Right ventricle myocardium superior (tissue), 1 donor: ENCODE measurements around the gene PLAU. TPM values are rescaled to one million over a fixed set of nuclear protein-coding genes. Genes with fewer than 3 reads are reported as not detected.
"Not testable (repeated sequence)": the region's sequence is repeated elsewhere in the genome, so short reads cannot be mapped to it uniquely, and the experiment has no call there.

ENCODE experiments used
- ATAC-seq: fragments of 200-7000 bp; cut with Tn5 transposase; one replicate; pipeline ENCODE4 v1.9.1; 2020; ENCODE audit warnings: mild to moderate bottlenecking; ENCODE audit not compliant: poor library complexity
- DNase-seq: peaks from one replicate; pipeline ENCODE4 v3.0.0-alpha.2; 2020
- intact Hi-C: fragments of 100-400 bp; cut with DNase I; formaldehyde crosslinking; loops from one replicate; pipeline ENCODE4 v1.11.2; 2022
- total RNA-seq: library from RNA; stranded (reverse); fragmentation: NEBNext Ultra II Directional; extraction: Animal tissue kit (Norgen Biotek cat#: 25700); gene quantifications from one replicate; pipeline ENCODE4 v1.2.1, GENCODE V29; 2021
- donor health status: DM: no; HTN: yes; CAD: no; lungs with severe emphysema.

PLAU gene
- total RNA-seq, 1 donor from 2014 or later, result 7.5 TPM

DNA sequence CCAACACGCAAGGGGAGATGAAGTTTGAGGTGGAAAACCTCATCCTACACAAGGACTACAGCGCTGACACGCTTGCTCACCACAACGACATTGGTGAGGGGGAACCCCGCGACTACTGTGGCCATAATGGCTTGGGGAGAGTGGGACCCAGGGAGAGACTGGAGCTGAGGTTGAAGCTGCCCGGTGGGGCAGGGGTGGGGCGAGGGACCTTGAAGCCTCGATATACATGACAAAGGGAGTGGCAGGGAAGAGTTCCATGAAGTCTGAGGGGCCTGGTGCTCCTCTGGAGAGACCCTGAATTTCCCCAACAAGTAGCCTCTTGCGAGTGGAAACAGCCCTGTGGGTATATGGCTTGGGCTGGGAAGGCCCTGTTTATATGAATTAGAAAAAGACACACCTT, 3.1 kb downstream of the PLAU start:
- intact Hi-C loops, result no loop called here
- no peak for DNase-seq
- no peak for ATAC-seq

DNA sequence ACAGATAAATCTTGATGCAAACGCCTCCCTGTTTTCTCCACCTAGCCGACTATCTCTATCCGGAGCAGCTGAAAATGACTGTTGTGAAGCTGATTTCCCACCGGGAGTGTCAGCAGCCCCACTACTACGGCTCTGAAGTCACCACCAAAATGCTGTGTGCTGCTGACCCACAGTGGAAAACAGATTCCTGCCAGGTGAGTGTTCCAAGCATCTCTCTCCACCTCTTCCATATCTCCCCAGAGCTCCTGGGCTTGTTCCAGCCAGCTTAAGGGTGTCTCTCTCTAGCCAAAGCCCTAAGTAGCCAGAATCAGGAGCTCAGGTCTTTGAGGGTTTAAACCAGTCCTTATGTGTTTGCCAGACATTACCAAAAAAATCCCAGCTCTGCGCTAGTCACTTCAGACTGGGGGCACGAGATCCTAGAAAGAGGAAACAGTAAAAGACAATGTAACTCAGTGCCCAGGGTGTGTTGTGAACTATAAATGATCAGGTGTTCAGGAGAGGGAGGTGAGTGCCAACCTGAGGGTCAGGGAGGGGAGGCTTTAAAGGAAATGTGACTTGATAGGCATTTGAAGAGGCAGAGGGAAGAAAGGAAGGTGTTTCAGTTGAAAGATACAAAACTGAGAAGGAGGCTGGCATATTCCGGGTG, 4.4 kb downstream of the PLAU start:
- intact Hi-C loops, result no loop called here
- no peak for DNase-seq
- no peak for ATAC-seq

DNA sequence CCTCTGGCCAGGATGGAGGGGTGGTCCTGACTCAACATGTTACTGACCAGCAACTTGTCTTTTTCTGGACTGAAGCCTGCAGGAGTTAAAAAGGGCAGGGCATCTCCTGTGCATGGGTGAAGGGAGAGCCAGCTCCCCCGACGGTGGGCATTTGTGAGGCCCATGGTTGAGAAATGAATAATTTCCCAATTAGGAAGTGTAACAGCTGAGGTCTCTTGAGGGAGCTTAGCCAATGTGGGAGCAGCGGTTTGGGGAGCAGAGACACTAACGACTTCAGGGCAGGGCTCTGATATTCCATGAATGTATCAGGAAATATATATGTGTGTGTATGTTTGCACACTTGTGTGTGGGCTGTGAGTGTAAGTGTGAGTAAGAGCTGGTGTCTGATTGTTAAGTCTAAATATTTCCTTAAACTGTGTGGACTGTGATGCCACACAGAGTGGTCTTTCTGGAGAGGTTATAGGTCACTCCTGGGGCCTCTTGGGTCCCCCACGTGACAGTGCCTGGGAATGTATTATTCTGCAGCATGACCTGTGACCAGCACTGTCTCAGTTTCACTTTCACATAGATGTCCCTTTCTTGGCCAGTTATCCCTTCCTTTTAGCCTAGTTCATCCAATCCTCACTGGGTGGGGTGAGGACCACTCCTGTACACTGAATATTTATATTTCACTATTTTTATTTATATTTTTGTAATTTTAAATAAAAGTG, 6.0 kb downstream of the PLAU start:
- intact Hi-C loops, result no loop called here
- peak; percentile 36 for ATAC-seq
- DNase-seq, result no peak

DNA sequence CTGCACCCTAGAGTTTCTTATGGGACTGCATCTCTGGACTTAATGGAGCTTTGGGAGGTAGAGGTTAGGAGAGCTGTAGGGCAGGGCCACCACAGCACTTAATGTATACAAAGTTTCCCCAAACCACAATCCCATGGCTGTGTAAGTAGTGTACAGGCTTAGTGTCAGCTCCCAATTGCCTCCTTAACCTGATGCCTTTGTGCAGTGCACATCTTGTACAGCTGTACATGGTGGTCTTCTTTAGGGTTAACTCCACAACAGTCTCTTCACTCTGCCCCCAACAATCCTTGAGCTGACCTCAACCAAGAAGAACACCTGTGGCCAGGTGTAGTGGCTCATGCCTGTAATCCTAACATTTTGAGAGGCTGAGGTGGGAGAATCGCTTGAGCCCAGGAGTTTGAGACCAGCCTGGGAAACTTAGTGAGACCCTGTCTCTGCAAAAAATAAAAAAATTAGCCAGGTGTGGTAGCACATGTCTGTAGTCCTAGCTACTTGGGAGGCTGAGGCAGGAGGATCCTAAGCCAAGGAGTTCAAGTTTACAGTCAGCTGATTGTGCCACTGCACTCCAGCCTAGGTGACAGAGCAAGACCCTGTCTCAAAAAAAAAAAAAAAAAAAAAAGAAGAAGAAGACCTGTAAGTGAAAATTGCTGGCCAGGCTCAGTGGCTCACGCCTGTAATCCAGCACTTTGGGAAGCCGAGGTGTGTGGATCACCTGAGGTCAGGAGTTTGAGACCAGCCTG, 6.8 kb downstream of the PLAU start:
- intact Hi-C loops, result no loop called here
- DNase-seq (no peak), ATAC-seq (no peak)

DNA sequence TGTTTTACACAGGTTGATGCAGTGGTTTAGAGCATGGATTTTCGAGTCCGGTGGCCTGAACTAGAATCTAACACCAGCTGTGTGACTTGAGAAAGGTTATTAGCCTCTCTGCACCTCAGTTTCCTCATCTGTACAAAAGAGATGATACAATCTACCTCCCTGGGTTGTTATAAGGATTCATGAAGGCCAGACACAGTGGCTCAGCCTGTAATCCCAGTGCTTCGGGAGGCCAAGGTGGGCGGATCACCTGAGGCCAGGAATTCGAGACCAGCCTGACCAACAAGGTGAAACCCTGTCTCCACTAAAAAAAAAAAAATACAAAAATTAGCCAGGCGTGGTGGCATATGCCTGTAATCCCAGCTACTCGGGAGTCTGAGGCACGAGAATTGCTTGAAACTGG, 8.5 kb downstream of the PLAU start:
- DNase-seq, intact Hi-C loops, ATAC-seq: not testable (repeated sequence)

DNA sequence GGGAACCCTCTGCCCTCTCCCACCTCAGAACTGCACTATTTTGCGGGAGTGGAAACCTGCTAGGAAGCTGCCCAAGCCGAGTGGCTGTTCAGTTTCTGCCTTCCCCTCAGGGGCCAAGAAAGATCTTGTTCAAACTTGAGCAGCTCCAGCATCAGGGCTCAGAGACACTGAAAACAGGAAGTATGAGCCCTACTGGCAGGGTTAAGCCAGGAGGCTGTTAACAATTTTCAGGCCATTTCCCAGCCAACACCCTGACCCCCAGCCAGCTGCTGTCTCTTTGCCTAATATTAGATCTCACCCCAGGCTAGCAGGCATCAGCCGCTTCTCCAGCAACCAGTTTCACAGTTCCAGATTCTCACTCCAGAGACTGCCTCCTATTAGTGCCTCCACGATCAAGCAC, 9.2 kb downstream of the PLAU start:
- DNase-seq (peak; percentile 76), ATAC-seq (peak; percentile 90)
- intact Hi-C loops, result no loop called here

DNA sequence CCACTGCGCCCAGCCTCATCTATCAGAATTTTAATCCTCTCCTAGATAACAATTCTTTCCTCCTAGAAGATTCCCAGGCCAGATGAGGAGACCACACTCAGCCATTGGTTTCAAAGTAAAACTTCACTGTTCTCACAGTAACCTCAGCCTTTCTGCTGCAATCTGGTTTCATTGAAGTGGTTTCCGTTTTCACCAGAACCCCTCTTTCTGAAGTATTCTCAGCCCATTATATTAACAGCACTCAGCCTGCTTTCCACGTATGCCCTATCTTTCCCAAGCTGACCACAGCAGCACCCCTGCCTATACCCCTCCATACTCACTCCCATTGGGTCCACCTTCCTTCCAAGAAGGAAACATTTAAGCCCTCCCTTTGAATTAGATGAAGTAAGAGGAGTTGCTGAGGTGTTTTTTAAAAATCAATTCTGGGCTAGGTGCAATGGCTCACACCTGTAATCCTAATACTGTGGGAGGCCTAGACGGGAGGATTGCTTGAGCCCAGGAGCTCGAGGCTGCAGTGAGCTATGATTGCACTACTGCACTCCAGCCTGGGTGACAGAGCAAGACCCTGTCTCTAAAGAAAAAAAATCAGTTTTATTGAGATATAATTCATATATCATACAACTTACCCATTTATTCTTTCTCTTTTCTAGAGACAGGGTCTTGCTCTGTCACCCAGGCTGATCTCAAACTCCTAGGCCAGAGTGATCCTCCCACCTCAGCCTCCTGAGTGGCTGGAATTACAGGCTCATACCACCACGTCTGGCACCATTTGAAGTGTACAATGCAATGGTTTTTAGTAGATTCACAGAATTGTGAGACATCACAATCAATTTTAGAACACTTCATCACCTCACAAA, 11.3 kb downstream of the PLAU start:
- intact Hi-C loops, result no loop called here
- ATAC-seq (no peak), DNase-seq (no peak)

DNA sequence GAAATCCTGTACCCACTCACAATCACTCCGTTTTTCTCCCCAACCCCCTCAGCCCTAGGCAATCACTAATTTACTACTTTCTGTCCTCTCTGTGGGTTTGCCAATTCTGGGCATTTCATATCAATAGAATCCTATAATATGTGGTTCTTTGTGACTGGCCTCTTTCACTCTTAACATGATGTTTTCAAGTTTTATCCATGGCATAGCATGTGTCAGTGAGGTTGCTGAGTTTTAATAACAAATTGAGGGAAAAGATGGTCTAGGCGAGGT, 11.9 kb downstream of the PLAU start:
- intact Hi-C loops, result no loop called here
- DNase-seq (no peak), ATAC-seq (no peak)

DNA sequence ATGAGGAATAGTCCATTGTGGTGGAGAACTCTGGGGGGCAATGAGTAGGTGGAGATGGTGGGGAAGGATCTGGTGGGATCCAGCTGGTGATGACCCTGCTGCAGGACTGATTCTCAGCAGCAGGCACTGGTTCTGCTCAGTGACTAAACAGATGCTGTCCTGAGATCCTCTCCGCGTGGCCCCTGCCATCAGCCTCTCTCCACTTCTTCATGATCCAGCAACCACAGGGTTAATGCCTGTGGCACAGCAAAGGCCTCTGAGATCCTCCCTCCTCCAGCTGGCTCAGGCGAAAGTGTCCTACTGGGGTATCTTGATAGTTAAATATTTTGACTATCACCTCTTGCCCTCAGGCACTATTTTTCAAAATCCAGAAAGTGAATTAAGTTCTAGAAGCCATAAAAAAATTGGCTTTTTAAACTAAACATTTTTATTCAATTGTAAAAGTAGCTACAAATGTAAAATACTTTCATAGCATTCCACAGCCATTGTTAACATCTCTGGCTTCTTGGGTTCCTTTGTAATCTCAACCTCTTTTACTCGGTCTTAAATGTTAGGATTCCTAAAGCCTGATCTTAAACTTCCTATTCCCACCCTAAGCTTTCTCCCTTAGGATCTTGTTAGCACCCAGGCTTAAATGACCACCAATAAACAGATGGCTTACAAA, 13.1 kb downstream of the PLAU start:
- intact Hi-C loops, result no loop called here
- DNase-seq (no peak), ATAC-seq (no peak)

DNA sequence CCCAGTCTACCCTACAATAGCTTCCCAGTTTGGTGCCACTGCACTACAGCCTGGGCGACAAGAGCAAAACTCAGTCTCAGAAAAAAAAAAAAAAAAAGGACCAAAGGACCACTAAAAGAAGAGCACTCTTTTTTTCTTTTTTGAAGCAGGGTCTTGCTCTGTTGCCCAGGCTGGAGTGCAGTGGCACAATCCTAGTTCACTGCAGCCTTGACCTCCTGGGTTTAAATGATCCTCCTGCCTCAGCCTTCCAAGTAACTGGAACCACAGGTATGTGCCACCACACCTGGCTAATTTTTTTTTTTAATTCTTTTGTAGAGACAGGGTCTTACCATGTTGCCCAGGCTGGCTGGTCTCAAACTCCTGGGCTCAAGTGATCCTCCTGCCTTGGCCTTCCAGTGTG, 14.0 kb downstream of the PLAU start:
- intact Hi-C loops, result no loop called here
- ATAC-seq, result no peak

DNA sequence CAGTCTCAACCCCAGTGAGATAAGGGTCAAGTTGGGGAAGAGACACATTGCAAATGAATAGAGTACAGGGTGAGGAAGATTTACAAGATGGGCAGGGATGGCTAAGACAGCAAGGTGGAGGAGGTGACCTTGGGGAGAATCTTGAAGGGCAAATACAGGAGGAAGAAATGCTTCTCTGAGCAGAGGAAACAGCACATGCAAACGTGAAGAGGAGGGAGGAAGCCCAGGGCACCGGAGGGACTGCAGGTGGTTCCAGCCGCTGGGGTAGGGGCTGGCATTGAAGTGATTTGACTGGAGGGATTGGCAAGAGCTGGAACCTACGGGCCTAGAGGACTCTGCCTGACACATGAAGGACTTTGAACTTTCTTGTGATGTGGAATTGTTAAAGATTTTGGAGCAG, 14.6 kb downstream of the PLAU start:
- ATAC-seq, result no peak
- intact Hi-C loops, result no loop called here

More for the DNA sequence above, 14.0 kb downstream of the PLAU start:
- no peak for DNase-seq

DNA sequence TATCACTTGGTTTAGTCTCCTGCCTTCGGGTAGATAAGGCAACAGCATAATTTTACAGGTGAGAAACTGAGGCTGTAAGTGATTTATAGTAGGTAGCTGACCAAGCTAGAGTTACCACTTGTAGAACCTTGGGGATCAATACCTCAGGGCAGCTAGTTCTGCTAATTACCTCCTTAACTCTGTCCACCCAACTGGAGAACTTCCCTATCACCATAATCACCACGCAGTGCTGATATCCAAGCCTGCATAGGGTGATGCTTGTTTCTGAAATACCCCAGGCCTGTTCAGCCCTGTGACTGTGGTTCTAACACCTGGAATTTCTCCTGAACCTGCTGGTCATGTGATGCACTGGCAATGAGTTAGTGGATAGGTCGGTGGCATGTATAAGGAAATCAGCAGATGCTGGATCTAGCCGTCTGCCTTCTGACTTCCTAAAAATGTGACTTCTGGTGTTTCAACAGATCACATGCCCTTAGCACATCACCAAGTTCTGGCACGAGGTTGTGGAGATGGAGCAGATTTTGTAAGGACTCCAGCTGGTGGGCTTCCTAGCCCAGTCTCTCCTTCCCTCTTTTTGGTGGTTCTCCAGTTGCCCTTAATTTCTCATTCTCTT, 15.3 kb downstream of the PLAU start:
- DNase-seq, result no peak
- intact Hi-C loops, result no loop called here
- peak; percentile 55 for ATAC-seq

More for the DNA sequence above, 14.6 kb downstream of the PLAU start:
- DNase-seq, result no peak

DNA sequence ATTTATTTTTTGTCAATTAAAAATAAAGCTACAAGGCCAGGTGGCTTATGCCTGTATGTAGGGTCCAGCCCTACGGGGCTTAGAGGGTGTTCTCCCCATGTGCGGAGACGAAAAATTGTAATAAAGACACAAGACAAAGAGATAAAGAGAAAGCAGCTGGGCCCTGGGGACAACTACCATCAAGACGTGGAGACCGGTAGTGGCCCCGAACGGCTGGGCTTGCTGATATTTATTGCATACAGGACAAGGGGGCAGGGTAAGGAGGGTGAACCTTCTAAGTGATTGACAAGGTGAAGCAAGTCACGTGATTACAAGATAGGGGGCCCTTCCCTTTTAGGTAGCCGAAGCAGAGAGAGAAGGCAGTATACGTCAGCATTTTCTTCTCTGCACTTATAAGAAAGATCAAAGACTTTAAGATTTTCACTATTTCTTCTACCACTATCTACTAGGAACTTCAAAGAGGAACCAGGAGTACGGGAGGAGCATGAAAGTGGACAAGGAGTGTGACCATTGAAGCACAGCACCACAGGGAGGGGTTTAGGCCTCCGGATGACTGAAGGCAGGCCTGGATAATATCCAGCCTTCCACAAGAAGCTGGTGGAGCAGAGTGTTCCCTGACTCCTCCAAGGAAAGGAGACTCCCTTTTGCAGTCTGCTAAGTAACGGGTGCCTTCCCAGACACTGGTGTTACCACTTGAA, 19.8 kb downstream of the PLAU start:
- intact Hi-C loops, ATAC-seq: not testable (repeated sequence)

DNA sequence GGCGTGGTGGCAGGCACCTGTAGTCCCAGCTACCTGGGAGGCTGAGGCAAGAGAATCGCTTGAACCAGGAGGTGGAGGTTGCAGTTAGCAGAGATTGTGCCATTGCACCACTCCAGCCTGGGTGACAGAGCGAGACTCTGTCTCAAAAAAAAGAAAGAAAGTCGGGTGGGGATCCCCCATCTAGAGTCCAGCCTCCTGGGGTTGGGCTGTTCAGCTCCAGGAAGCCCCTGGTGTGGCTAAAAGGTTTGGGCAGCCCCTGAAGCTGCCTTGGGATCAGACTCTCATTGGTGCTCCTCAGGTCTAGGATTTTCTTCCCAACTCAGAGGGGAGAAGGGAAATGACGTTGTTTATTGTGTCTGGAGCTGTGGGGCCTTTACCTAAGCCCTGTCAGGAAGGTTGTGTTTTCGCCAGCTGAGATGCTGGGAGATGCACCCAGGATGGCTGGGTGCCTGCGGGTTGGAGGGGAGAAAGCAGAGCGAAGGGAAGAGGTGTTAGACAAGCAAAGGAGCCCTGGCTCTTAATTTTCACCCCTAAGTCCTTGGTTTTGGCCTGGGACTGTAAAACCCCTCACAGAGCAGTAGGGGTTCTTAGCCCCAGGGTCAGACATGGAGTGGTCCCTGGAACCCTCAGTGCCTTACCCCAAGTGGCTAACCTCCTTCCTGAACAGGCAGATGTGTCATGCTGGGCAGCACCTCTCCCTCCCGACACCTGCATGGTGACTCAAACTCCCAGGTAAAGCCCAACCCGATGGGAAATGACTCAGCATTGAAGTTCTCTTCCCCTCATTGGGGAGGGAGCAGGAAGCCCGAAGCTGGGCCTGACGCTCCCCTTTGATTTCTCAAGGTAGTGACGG, 21.1 kb downstream of the PLAU start:
- DNase-seq (no peak), ATAC-seq (no peak)
- intact Hi-C loops, result no loop called here

More for the DNA sequence above, 19.8 kb downstream of the PLAU start:
- DNase-seq, result not testable (repeated sequence)

DNA sequence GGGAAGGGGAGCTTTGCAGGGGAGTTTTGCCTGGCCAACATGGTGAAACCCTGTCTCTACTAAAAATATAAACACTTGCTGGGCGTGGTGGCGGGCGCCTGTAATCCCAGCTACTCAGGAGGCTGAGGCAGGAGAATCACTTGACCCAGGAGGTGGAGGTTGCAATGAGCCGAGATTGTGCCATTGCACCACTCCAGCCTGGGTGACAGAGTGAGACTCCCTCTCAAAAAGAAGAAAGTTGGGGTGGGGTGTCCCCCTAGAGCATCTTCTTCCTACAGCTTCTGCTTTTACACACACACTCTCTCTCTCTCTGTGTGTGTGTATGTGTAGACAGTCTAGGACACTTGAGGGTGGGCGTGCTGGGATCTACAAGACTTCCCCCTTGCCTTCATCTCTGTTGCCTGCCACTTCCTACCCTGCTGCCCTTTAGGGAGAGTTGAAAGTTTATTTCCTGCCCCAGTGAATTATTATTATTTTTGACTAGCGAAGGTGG, 21.7 kb downstream of the PLAU start:
- DNase-seq (no peak), ATAC-seq (no peak)
- intact Hi-C loops, result no loop called here

DNA sequence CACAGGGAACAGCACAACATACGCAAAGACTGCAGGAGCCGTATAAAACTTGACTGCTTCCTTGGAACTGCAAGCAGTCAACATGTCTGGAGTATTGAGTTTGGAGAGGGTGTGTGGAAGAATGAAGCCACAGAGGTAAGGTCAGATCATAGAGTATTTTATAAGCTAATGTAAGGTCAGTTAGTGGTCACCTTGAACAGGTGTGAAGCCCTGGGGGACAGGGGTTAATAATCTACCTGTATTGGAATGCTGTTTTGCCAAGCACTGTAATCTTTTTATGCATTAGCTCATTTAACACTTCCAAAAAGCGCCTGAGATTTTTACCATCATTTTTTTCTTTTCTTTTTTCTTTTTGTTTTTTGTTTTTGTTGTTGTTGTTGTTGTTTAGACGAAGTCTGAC, 23.1 kb downstream of the PLAU start:
- DNase-seq, result no peak
- no peak for ATAC-seq
- intact Hi-C loops, result no loop called here

DNA sequence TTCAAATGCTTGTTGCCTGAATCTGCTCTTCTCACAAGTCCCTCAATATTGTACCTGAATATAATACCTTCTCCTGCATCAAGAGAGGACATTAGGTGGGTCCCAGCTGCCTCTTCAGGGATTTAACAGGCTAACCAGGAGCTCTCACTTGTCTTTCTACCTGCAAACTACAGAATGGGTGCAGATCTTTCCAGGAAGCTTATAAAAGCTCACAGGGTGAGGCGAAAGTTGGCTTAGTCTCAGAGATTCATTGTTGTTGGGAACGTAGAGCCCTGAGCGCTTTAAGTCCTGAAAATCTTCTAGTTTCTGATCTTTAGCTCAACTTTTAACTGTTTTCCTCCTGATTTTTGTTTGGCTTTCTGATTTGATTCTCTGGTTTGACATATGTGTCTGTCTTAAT, 25.0 kb downstream of the PLAU start:
- ATAC-seq, result no peak
- intact Hi-C loops, result no loop called here
- DNase-seq, result no peak
